HG03135 (cell line): ENCODE data around the gene ISG20L2.
A peak's percentile ranks its signal among the peaks of the same experiment; 100 is the strongest.
"Not testable (repeated sequence)": the region's sequence is repeated elsewhere in the genome, so short reads cannot be mapped to it uniquely, and the experiment has no call there.

Experiments
- ATAC-seq: cut with Tn5 transposase; IDR thresholded peaks from one replicate; pipeline ENCODE4 v1.9.1; 2021; ENCODE audit warnings: mild to moderate bottlenecking, moderate library complexity; ENCODE audit not compliant: unreplicated experiment

Gene ISG20L2, protein sequence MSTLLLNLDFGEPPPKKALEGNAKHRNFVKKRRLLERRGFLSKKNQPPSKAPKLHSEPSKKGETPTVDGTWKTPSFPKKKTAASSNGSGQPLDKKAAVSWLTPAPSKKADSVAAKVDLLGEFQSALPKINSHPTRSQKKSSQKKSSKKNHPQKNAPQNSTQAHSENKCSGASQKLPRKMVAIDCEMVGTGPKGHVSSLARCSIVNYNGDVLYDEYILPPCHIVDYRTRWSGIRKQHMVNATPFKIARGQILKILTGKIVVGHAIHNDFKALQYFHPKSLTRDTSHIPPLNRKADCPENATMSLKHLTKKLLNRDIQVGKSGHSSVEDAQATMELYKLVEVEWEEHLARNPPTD

GRCh38 chr1:156728599-156729462 is at the start of gene ISG20L2:
TSS of gene ISG20L2 (minus strand) at chr1:156728766. CDS start at chr1:156727652, 1,114 bp downstream.
- ATAC-seq: peak; percentile 89

DNA sequence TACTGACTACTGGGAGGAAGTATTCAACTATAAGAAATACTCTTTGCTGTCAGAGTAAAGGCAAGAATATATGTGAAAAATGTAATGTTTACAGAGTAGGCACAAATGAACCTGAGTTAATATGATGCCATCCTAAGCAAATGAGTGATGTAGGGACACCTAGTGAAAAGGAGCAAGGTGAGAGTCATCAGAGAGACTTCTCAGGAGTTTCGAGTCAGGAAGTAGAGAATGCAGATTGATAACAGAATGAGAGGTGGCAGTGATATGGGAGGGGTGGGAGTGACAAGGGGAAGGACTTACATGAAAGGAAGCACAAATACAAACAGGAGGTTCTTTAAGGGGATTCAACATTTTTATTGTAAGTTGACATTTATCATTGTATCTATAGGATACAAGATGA is 49.0 kb upstream of the ISG20L2 start:
- no peak for ATAC-seq

DNA sequence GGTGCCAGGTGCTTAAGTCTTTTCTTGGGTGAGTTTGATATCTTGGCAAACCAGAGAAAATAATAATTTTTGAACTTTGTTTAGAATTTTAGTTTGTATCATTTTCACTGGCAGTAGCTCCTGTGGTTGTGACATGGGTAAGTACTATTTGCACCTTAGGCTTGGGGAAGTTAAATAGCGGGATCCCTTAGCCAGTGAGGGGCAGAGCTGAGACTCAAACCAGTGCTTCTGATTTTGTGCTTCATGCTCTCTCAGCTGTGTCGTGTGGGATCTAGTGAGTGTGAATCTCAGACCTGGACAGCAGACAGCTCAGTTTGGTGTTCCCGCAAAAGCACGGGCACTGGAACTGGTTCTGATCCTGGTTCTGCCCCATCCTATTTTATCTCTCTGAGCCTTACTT is 48.4 kb upstream of the ISG20L2 start:
- ATAC-seq: no peak

- ATAC-seq: no peak
These were observed 47.2 kb upstream of the ISG20L2 start for GRCh38 chr1:156775799-156776198.

DNA sequence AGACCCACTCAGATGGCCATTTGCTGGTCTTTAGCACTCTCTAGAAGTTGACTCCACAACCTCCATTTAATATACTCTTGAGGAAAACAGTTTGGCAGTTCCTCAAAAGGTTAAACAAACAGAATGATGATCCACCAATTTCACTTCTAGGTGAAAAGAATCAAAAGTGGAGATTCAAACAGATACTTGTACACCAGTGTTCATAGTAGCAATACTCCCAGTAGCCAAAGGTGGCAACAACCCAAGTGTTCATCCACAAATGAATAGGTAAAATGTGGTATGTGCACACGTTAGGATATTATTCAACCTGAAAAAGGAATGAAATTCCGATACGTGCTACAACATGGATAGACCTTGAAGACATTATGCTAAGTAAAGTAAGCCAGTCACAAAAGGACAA is 45.0 kb upstream of the ISG20L2 start:
- no peak for ATAC-seq

DNA sequence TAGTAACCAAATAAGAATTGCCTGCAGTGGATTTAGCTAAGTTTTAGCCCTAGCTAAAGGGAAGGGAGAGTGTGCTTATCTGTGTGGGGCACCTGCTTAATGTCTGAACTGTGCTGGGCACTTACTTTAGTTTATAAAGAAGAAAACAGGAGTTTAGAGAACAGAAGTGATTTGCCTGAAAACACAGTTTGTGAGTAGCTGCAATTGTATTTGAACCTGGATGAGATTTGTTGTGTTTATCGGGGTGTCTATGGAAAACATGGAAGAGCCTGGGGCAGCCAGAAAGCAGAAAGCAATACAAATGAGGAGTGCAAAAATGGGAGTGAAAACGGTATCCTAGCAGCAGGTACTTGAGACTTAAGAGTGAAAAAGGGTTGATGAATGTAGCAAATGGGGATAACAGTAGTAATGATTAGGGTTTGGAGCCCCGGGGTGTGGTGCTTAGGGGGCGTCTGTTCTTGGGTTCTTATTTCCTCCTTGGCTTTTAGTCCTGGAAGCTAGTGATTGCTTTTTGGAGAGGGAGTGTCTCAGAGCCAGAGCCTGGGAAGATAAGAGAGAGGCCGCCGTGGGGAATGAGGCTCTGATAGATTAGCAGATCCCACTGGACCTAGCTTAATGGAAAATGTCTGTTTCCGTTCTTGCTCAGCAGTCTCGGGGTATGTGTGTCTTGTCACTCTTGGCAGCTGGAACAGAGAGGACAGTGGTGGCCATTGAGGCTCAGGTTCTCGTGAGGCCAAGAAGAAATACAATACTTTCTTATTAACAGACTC is 44.3 kb upstream of the ISG20L2 start:
- no peak for ATAC-seq

DNA sequence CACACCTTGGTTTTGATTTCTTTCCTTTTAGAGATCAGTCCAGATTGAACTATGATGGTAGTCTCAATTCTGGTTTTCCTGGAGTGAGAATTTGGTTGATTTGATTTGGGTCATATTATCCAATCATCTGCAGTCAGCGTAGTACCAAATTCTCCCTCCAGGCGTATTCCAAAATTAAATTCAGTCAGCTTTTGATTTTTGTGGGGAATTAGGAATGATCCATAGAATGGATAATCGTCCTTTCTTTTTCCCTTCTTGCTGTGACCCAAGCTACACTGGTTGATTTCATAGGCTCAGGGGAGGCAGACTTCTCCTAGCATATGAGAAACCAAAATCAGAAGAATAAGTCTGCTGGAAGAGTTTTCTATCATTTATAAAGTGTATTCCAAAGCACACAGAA is 43.7 kb upstream of the ISG20L2 start:
- no peak for ATAC-seq

- ATAC-seq: no peak
These were observed 40.2 kb upstream of the ISG20L2 start for GRCh38 chr1:156768610-156769295.

- no peak for ATAC-seq
These were observed 39.5 kb upstream of the ISG20L2 start for GRCh38 chr1:156767879-156768604.

- peak; percentile 92 for ATAC-seq
These were observed 38.7 kb upstream of the ISG20L2 start, which contains the start of gene PRCC for GRCh38 chr1:156767101-156767878. TSS of gene PRCC (plus strand) at chr1:156767535. CDS start at chr1:156767772, 237 bp downstream.

DNA sequence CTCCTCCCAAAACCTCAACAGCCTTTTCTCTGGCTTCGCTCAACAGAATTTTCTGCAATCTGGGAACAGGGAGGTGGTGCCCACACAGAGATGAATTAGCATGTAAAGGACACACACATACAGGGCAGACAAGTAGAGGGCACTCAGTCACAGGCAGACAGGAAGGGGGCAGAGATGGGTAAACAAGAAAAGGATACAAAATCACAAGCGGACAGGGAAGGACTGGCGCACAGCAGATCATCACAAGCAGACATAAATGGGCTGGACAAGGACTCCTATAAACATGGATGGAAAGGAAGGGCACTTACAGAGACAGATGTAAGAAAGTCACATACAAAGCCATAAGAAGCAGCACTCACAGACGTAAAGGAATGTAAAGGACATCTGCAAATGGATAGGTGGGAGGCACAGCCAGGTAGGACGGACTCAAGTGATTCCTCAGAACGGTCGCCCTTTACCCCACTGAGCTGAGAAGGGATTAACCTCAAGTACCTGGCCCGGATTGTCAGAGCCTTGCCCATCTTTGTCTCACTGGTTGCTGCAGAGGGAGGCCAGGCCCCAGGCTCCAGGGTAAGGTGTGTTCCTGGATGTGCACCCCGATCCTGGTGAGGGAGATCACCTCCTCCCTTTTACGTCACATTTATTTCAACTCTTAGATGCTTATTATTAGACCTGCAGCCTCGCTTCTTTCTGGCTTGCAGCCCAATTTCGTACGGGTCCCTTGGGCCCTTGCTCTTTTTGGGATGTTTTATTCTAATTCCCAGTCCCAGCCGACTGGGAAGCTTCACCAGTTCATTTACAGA is 37.9 kb upstream of the ISG20L2 start:
- ATAC-seq: peak; percentile 13

- no peak for ATAC-seq
These were observed 37.1 kb upstream of the ISG20L2 start for GRCh38 chr1:156765666-156766065.

GRCh38 chr1:156765136-156765535 is 36.6 kb upstream of the ISG20L2 start:
- not testable (repeated sequence) for ATAC-seq

DNA sequence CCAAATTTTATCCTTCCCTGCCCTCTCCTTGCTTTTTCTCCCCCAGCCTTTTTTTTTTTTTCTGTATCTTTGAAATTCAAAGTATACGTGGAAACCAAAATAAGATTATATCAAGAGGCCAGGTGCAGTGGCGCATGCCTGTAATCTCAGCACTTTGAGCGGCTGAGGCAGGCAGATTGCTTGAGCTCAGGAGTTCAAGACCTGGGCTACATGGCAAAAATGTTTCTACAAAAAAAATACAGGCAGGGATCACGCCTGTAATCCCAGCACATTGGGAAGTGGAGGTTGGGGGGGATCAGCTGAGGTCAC is 32.2 kb upstream of the ISG20L2 start:
- no peak for ATAC-seq

DNA sequence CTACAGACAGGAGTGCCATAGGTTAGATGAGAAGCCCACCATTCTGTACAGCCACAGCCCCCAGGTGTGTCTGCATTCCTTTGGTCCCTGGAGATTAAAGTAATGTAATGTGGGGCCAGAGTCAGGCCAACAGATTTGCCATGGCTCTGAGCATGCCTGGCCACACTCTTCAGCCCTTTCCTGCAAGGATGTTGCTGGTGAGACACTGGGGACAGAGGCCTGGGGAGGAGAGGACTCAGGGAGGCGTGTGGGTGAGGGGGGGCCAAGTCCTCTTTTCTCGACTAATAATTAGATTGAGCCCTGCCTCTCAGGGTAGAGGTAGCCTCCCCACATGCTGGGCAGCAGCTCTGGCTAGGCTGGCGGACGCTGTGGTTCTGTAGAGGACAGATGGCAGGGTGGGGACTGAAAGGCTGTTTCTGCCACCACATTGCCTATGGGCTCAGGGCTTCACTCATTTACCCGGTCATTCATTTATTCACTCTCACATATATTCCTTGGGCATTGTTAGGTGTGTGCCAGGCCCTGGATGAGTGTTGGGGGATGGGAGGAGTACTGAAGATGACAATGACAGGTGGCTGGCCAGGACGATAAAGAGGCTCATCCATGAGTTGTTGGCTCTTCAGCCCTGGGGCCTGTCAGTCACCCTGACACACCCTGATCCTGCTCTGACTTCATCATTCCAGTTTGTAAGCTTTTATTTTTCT is 31.7 kb upstream of the ISG20L2 start:
- ATAC-seq: no peak

GRCh38 chr1:156757572-156758253 is 29.1 kb upstream of the ISG20L2 start:
- not testable (repeated sequence) for ATAC-seq

DNA sequence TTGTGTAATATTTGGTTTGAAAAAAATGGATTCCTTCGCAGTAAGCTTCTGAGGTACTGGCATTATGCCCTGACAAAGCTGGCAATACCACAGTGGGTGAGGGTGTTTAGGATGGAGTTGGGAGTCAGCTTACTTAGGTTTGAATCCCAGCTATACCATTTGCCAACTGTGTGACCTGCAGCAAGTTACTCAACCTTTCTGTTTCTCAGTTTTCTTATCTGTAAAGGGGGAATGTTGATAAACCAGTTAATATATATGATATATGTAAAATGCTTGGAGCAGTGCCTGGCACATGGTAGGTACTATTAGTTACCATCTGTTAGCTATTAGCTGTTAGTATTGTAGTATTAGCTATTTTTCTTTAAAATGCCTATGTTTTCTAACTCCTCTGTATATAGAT is 27.8 kb upstream of the ISG20L2 start:
- ATAC-seq: no peak
